Progenitor cell of endocrine pancreas (in vitro differentiated cells): Measurements from ENCODE around the gene KLF15. TPM values are rescaled to one million over a fixed set of nuclear protein-coding genes. Genes with fewer than 3 reads are reported as not detected.

ENCODE experiments used
- DNase-seq: peaks from one replicate; pipeline ENCODE4 v3.0.0; 2021; ENCODE audit warnings: low spot score; ENCODE audit not compliant: unreplicated experiment
- H3K27ac Mint-ChIP-seq: 2 replicates; pipeline ENCODE4 v1.8.0; 2021; ENCODE audit warnings: mild to moderate bottlenecking, moderate library complexity, mixed read lengths
- H3K27me3 Mint-ChIP-seq: 2 replicates; pipeline ENCODE4 v1.8.0; 2021; ENCODE audit warnings: mixed read lengths
- H3K36me3 Mint-ChIP-seq: 2 replicates; pipeline ENCODE4 v1.8.0; 2022; ENCODE audit warnings: mixed read lengths; ENCODE audit not compliant: insufficient read depth
- H3K4me1 Mint-ChIP-seq: 2 replicates; pipeline ENCODE4 v1.8.0; 2021; ENCODE audit warnings: low read depth, mixed read lengths
- H3K4me3 Mint-ChIP-seq: 2 replicates; pipeline ENCODE4 v1.8.0; 2021; ENCODE audit warnings: low read depth, mild to moderate bottlenecking, moderate library complexity, mixed read lengths
- H3K9me3 Mint-ChIP-seq: 2 replicates; pipeline ENCODE4 v1.8.0; 2021; ENCODE audit warnings: low read depth, mixed read lengths
- total RNA-seq: library from RNA; stranded (reverse); gene quantifications from 2 replicates; pipeline ENCODE4 v1.2.1, GENCODE V29; 2021
- TF ChIP-seq, protein P1 (sequence below): fragments of 200-600 bp; sonication (generic); IDR thresholded peaks from one replicate; pipeline ENCODE4 v1.5.0; 2021; ENCODE audit warnings: antibody characterized with exemption, mild to moderate bottlenecking; ENCODE audit not compliant: unreplicated experiment

The KLF15 gene
- total RNA-seq, 1 donor from 2014 or later: 17.7 TPM

DNA sequence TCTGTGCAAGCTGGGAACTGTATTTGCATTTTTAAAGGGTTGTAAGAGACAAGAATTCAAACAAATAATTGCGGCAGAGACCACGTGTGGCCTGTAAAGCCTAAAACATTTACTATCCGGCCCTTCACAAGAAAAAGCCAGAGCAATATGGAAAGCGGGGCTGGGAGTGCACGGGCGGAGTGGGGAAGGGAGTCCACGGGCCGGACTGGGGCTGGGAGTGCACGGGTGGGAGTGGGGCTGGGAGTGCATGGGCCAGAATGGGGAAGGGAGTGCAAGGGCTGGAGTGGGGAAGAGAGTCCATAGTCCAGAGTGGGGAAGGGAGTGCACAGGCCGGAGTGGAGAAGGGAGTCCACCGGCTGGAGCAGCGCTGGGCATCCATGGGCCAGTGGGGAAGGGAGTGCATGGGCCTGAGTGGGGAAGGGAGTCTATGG is 41.2 kb downstream of the KLF15 start:
- Mint-ChIP-seq H3K4me3 (no peak overlapping the region), H3K27me3 (peaks cover 10% of the 10 kb centered on the region), H3K4me1 (no peaks in the 10 kb centered on the region), H3K27ac (no peak overlapping the region), H3K36me3 (no peaks in the 10 kb centered on the region), H3K9me3 (peaks cover 3% of the 10 kb centered on the region)
- TF ChIP-seq, protein P1, sequence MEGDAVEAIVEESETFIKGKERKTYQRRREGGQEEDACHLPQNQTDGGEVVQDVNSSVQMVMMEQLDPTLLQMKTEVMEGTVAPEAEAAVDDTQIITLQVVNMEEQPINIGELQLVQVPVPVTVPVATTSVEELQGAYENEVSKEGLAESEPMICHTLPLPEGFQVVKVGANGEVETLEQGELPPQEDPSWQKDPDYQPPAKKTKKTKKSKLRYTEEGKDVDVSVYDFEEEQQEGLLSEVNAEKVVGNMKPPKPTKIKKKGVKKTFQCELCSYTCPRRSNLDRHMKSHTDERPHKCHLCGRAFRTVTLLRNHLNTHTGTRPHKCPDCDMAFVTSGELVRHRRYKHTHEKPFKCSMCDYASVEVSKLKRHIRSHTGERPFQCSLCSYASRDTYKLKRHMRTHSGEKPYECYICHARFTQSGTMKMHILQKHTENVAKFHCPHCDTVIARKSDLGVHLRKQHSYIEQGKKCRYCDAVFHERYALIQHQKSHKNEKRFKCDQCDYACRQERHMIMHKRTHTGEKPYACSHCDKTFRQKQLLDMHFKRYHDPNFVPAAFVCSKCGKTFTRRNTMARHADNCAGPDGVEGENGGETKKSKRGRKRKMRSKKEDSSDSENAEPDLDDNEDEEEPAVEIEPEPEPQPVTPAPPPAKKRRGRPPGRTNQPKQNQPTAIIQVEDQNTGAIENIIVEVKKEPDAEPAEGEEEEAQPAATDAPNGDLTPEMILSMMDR: no peak
- DNase-seq: no peak

DNA sequence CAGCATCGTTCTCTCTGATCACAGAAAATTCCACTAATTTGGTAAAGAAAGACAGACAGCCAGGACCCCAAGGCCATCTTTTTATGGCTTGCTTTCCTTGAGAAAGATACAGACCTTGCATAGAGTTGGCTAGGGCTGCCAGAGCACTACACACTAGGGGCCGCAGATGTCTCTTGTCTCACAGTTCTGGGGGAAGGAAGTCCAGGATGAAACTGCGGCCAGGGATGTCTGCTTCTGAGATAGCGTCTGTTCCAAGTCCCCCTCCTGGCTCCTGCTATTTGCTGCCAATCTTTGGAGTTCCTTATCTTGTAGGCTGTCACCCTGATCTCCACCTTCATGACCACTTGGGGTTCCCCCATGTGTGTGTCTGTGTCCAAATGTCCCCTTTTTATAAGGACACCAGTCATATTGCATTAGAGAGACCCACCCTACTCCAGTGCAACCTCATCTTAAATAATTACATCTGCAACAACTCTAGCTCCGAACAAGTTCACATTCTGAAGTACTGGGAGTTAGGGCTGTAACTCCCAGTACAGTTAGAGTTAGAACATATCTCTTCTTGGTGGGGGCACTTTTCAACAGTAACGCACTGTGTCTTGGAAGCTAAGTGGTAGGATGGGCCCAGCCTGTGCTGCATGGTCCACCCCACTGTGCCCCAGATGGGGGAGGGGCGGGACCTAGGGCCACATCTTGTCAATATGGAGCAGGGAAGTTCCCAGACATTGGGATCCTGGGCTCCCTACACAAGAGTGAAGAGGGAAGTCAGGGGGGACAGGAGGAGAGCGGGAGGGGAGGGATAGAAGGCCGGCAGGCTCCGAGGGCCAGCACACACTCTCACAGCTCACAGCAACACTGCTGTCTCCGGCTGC is 42.2 kb downstream of the KLF15 start:
- Mint-ChIP-seq H3K36me3 (no peaks in the 10 kb centered on the region), H3K27ac (no peak overlapping the region), H3K9me3 (peaks cover 6% of the 10 kb centered on the region), H3K27me3 (peaks cover 10% of the 10 kb centered on the region), H3K4me3 (no peak overlapping the region), H3K4me1 (no peaks in the 10 kb centered on the region)
- TF ChIP-seq, protein P1: no peak
- no peak for DNase-seq

DNA sequence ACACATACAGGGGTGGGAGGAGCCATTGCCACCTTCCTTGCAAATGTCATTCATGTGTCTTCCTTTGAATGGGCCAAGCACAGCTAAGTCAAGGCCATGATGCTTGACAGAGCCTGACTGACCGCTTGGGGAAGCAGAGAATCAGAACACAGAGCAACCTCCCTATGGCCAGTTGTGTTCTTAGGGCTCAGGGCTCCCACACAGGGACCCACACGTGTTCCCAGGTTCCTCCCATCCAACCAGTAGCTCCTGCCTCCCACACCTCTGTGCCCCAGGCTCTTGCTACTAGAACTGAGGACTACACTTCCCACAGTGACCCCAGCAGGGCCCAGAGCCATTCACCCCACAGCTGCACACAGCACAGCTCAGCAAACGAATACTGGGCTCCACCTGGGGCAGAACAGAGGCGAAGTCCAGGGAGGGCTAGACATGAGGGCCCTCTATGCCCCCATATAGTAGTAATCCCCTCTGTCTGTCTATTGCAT is 42.9 kb downstream of the KLF15 start:
- DNase-seq: no peak

DNA sequence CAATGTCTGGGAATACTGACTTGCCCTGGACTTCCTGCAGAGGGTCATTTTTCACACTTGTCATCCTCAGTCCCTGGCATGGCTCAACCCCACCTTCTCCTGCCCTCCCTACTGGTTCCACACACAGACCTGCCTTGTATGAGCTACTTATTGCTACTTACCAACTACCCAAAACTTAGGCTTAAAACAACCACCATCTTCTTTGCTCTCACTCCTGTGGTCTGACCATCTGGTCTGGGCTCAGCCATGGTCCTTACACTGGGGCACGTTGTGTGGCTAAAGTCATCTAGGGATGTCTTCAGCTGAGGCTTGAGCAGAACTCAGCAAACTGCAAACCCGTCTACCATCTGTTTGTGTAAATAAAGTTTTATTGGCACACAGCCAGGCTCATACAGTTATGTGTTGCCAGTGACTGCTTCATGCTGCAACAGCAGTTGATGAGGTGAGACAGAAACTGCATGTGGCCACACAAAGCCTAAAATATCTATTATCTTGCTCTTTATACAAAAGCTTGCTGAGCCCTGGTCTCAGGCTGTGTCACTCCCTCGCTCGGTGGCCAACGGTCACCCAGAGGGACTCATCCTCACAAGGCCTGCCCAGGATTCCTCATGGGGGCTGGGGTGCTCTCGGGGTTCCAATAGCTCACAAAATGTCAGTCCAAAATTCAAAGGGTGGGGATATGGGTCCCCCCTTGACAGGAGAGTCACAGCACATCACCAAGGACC is 43.5 kb downstream of the KLF15 start:
- peaks cover 6% of the 10 kb centered on the region for H3K9me3 Mint-ChIP-seq
- no peak overlapping the region for H3K27ac Mint-ChIP-seq
- TF ChIP-seq, protein P1: no peak
- peaks cover 5% of the 10 kb centered on the region for H3K27me3 Mint-ChIP-seq
- H3K4me1 Mint-ChIP-seq: no peaks in the 10 kb centered on the region
- no peak for DNase-seq
- no peaks in the 10 kb centered on the region for H3K36me3 Mint-ChIP-seq
- no peak overlapping the region for H3K4me3 Mint-ChIP-seq

More for the DNA sequence above, 42.9 kb downstream of the KLF15 start:
- H3K36me3 Mint-ChIP-seq: no peaks in the 10 kb centered on the region
- TF ChIP-seq, protein P1: no peak
- H3K9me3 Mint-ChIP-seq: peaks cover 6% of the 10 kb centered on the region
- H3K27me3 Mint-ChIP-seq: peaks cover 9% of the 10 kb centered on the region
- no peaks in the 10 kb centered on the region for H3K4me1 Mint-ChIP-seq
- no peak overlapping the region for H3K27ac Mint-ChIP-seq
- H3K4me3 Mint-ChIP-seq: no peak overlapping the region

DNA sequence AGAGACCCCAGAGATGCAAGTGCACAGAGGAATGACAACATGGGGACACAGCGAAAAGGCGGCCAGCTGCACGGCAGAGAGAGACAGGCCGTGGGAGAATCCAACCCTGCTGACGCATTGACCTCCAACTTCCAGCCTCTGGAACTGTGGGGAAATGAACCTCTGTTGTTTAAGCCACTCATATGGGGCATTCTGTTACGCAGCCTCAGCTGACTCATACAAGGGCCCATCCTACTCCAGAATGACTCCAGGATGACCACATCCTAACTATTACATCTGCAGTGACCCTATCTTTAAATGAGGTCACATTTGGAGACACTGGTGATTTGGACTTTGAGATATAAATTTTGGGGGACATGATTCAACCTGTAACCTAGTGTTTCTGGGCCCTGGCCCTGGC is 44.0 kb downstream of the KLF15 start:
- H3K9me3 Mint-ChIP-seq: peaks cover 6% of the 10 kb centered on the region
- H3K4me3 Mint-ChIP-seq: no peak overlapping the region
- H3K27me3 Mint-ChIP-seq: peaks cover 5% of the 10 kb centered on the region

More for the DNA sequence above, 44.0 kb downstream of the KLF15 start:
- DNase-seq: no peak
- no peak overlapping the region for H3K27ac Mint-ChIP-seq
- H3K36me3 Mint-ChIP-seq: no peaks in the 10 kb centered on the region
- H3K4me1 Mint-ChIP-seq: no peaks in the 10 kb centered on the region
- TF ChIP-seq, protein P1: no peak
